Activated B cell treated with CpG ODN at 0.5 μM for 24 hours (primary cell): ENCODE measurements around the gene RNASE2. TPM values are rescaled to one million over a fixed set of nuclear protein-coding genes. Genes with fewer than 3 reads are reported as not detected.

Experiments used
- ATAC-seq: fragments of 200-7000 bp; cut with Tn5 transposase; one replicate; pipeline ENCODE4 v1.10.0; 2021; ENCODE audit warnings: low read depth, mild to moderate bottlenecking, moderate library complexity
- CTCF ChIA-PET: fragments of 350-600 bp; sonication (Branson Sonifier 250); formaldehyde crosslinking; loops from one replicate; lab custom pipeline; 2021; ENCODE audit warnings: antibody characterized with exemption; lab: Charles Lee
- POLR2A ChIA-PET: fragments of 350-600 bp; sonication (Branson Sonifier 250); formaldehyde crosslinking; loops from one replicate; lab custom pipeline; 2021; ENCODE audit warnings: antibody characterized with exemption; lab: Charles Lee
- DNase-seq: peaks from one replicate; pipeline ENCODE4 v3.0.0; 2022
- H3K27ac Mint-ChIP-seq: one replicate; pipeline ENCODE4 v1.8.0; 2020; ENCODE audit warnings: mixed read lengths
- H3K27me3 Mint-ChIP-seq: one replicate; pipeline ENCODE4 v1.8.0; 2021; ENCODE audit warnings: mixed read lengths
- H3K36me3 Mint-ChIP-seq: one replicate; pipeline ENCODE4 v1.8.0; 2021; ENCODE audit warnings: low read depth, mixed read lengths
- H3K4me1 Mint-ChIP-seq: one replicate; pipeline ENCODE4 v1.8.0; 2021; ENCODE audit warnings: mixed read lengths
- H3K4me3 Mint-ChIP-seq: one replicate; pipeline ENCODE4 v1.8.0; 2020; ENCODE audit warnings: mild to moderate bottlenecking, mixed read lengths
- H3K9me3 Mint-ChIP-seq: one replicate; pipeline ENCODE4 v1.8.0; 2020; ENCODE audit warnings: mixed read lengths
- CTCF ChIP-seq: fragments of 200-600 bp; IDR thresholded peaks from one replicate; pipeline ENCODE4 v1.8.0; 2022; ENCODE audit warnings: antibody characterized with exemption, mild to moderate bottlenecking
- intact Hi-C: fragments of 100-400 bp; cut with micrococcal nuclease; formaldehyde crosslinking; loops from one replicate; pipeline ENCODE4 v1.15.1; 2024
- total RNA-seq: library from RNA; stranded (reverse); gene quantifications from 2 replicates; pipeline ENCODE4 v1.2.3, GENCODE V29; 2022

Gene RNASE2
- total RNA-seq, 1 donor from 2014 or later, result not detected

DNA sequence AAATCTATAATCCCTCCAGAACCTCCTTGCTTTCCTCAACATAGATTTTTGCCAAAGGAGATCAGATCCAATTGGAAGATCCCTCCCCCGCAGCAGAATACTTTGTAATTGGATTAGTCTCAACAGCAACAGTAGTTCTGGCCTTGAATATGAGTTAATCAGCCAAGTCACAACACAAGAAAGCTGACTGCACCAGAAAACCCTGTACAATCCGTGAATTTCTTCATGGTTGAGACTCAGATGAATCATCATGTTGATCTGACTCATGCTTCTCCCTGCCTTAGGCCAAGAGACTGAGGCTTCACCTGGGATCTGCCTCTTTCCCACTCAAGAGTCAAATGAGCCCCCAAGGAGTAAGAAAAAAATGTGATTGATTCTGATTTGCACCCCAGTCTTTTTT, 31.5 kb downstream of the RNASE2 start:
- TF ChIP-seq CTCF, result no peak
- ATAC-seq (no peak), DNase-seq (no peak)
- Mint-ChIP-seq H3K27me3 (peaks cover 4% of the 10 kb centered on the region), H3K27ac (no peak overlapping the region), H3K4me3 (no peak overlapping the region), H3K4me1 (peaks cover 28% of the 10 kb centered on the region), H3K36me3 (peaks cover 11% of the 10 kb centered on the region), H3K9me3 (no peaks in the 10 kb centered on the region)
- intact Hi-C loops, result no loop called here
- CTCF ChIA-PET, result no interaction called here
- POLR2A ChIA-PET, result interaction anchor here (0.6 kb wide), 1 partner anchor 10 kb away, joined by 3 read pairs; no protein-coding TSS in a partner anchor

GRCh38 chr14:20988717-20989470, 33.6 kb downstream of the RNASE2 start:
- TF ChIP-seq CTCF, result no peak
- no peak for ATAC-seq
- no peaks in the 10 kb centered on the region for H3K9me3 Mint-ChIP-seq
- no peak overlapping the region for H3K27ac Mint-ChIP-seq
- H3K36me3 Mint-ChIP-seq, result peaks cover 30% of the 10 kb centered on the region
- ChIA-PET POLR2A (no interaction called here), CTCF (interaction anchor here (1.0 to 1.6 kb wide), 2 partner anchors 18 to 26 kb away, joined by 3 to 8 read pairs; no protein-coding TSS in a partner anchor)
- H3K4me1 Mint-ChIP-seq, result peaks cover 31% of the 10 kb centered on the region
- DNase-seq, result no peak
- intact Hi-C loops, result loop anchor here (1.0 kb wide), 3 partner anchors 18 to 646 kb away; partner anchors contain the start of gene PARP2
- no peaks in the 10 kb centered on the region for H3K27me3 Mint-ChIP-seq
- peak overlapping the region; percentile 52 for H3K4me3 Mint-ChIP-seq

GRCh38 chr14:20989471-20989786, 34.1 kb downstream of the RNASE2 start:
- ATAC-seq (no peak), DNase-seq (no peak)
- peak overlapping the region; percentile 94 for H3K4me3 Mint-ChIP-seq
- H3K4me1 Mint-ChIP-seq, result peaks cover 31% of the 10 kb centered on the region
- no peaks in the 10 kb centered on the region for H3K9me3 Mint-ChIP-seq
- no peaks in the 10 kb centered on the region for H3K27me3 Mint-ChIP-seq
- intact Hi-C loops, result loop anchor here (1.0 kb wide), 3 partner anchors 18 to 646 kb away; partner anchors contain the start of gene PARP2
- CTCF ChIA-PET, result interaction anchor here (1.0 to 1.6 kb wide), 2 partner anchors 19 to 25 kb away, joined by 3 to 8 read pairs; no protein-coding TSS in a partner anchor
- no peak for TF ChIP-seq CTCF
- H3K36me3 Mint-ChIP-seq, result peaks cover 36% of the 10 kb centered on the region
- POLR2A ChIA-PET, result no interaction called here
- H3K27ac Mint-ChIP-seq, result peak overlapping the region; percentile 89

DNA sequence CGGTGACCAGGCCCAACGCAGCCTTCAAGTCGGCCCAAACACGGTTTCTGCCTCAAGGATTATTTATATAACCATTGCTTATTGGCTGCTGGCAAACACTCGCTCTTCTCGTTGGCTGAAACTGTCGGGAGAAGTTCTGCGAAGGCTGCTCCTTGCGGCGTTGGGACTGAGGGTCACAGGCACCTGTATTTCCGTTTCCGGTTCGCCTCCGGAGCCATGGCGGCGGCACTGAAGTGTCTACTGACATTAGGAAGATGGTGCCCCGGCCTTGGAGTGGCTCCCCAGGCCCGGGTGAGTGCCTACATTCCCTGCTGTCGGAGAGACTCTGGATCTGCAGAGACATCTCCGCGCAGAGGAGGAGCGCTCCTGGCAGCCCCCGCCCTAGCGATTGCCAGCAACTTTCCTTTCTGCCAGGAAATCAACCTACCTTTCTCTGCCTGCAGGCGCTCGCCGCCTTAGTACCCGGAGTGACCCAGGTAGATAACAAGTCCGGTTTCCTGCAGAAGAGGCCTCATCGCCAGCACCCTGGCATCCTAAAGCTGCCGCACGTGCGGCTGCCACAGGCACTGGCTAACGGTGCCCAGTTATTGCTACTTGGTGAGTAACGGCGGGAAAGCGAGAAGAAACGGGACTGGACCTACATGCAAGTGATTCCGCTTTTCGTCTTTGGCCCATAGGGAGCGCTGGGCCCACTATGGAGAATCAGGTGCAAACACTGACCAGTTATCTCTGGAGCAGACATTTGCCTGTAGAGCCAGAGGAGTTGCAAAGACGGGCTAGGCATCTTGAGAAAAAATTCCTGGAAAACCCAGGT, 34.7 kb downstream of the RNASE2 start, which contains the start of gene METTL17:
Gene METTL17 (plus strand): TSS at position 194 of the 814 bp plus-strand sequence. CDS start 23 bp downstream, at position 217.
- no peaks in the 10 kb centered on the region for H3K9me3 Mint-ChIP-seq
- TF ChIP-seq CTCF, result no peak
- CTCF ChIA-PET, result interaction anchor here (1.0 to 1.6 kb wide), 2 partner anchors 19 to 25 kb away, joined by 3 to 8 read pairs; no protein-coding TSS in a partner anchor
- peak within 1 kb of the TSS; percentile 94 for H3K4me3 Mint-ChIP-seq
- DNase-seq, result peak; percentile 68
- ATAC-seq, result peak; percentile 97
- peaks cover 31% of the 10 kb centered on the region for H3K4me1 Mint-ChIP-seq
- H3K27ac Mint-ChIP-seq, result peak within 1 kb of the TSS; percentile 89
- H3K27me3 Mint-ChIP-seq, result no peaks in the 10 kb centered on the region
- H3K36me3 Mint-ChIP-seq, result peaks cover 41% of the 10 kb centered on the region
- POLR2A ChIA-PET, result no interaction called here
- intact Hi-C loops, result loop anchor here (1.0 kb wide), 3 partner anchors 19 to 647 kb away; partner anchors contain the start of gene PARP2
